GM12878 (cell line): ENCODE measurements around the gene ESPNL. TPM values are rescaled to one million over a fixed set of nuclear protein-coding genes. Genes with fewer than 3 reads are reported as not detected.

Source experiments
- ATAC-seq: fragments of 200-7000 bp; cut with Tn5 transposase; 3 replicates; pipeline ENCODE4 v1.9.1; 2020; ENCODE audit warnings: mild to moderate bottlenecking, moderate library complexity
- BruUV-seq: library from RNA; stranded (reverse); fragments of 400-500 nt; replicated peaks from 2 replicates; lab custom pipeline; 2021; lab: Mats Ljungman, UMichigan
- CTCF ChIA-PET: fragments of 300-600 bp; sonication (Branson Sonifier 250); formaldehyde crosslinking; extraction: SDS; loops from one replicate; lab custom pipeline; 2021; ENCODE audit warnings: inconsistent platforms; lab: Yijun Ruan, JAX
- POLR2A ChIA-PET: fragments of 350-600 bp; formaldehyde crosslinking; extraction: SDS; loops from one replicate; lab custom pipeline; 2021; ENCODE audit warnings: inconsistent platforms; lab: Charles Lee
- RAD21 ChIA-PET: fragments of 300-600 bp; sonication (Branson Sonifier 250); formaldehyde crosslinking; loops from one replicate; lab custom pipeline; 2023; ENCODE audit warnings: antibody characterized with exemption; ENCODE audit not compliant: unreplicated experiment; lab: Charles Lee
- SMC1A ChIA-PET: fragments of 300-600 bp; sonication (Branson Sonifier 250); formaldehyde crosslinking; loops from one replicate; lab custom pipeline; 2023; ENCODE audit not compliant: unreplicated experiment, uncharacterized antibody; lab: Charles Lee
- DNase-seq: peaks from one replicate; pipeline ENCODE4 v3.0.0-alpha.2; 2011; ENCODE audit warnings: low read depth, low spot score
- FAIRE-seq: peaks from 3 replicates; lab custom pipeline; 2011; peaks lifted over from hg19 to GRCh38; lab: Jason Lieb, UNC
- H2AFZ ChIP-seq: 2 replicates; pipeline ENCODE4 v1.6.0; 2011; ENCODE audit warnings: low read depth, low read length, control low read depth; ENCODE audit not compliant: control insufficient read depth
- H3K27ac ChIP-seq: 2 replicates; pipeline ENCODE4 v1.5.1; 2011; ENCODE audit warnings: control low read depth; ENCODE audit not compliant: control insufficient read depth, insufficient read depth
- H3K27me3 ChIP-seq, 2 experiments: replicated peaks in 1 of 2; 2 replicates each; pipeline versions ENCODE4 v1.6.0 to v1.6.1; 2011; ENCODE audit warnings: low read length in 1 of 2; ENCODE audit not compliant: control insufficient read depth in 2 of 2, insufficient read depth in 2 of 2
- H3K36me3 ChIP-seq, 2 experiments: 2 replicates each; pipeline ENCODE4 v1.5.1; 2011; ENCODE audit warnings: low read length in 1 of 2; ENCODE audit not compliant: control insufficient read depth in 2 of 2, insufficient read depth in 2 of 2
- H3K4me1 ChIP-seq: 2 replicates; pipeline ENCODE4 v1.6.1; 2011; ENCODE audit warnings: mild to moderate bottlenecking, low read length, moderate library complexity, mixed read lengths; ENCODE audit not compliant: control insufficient read depth, insufficient read depth
- H3K4me2 ChIP-seq: 2 replicates; pipeline ENCODE4 v1.6.0; 2011; ENCODE audit warnings: control low read depth; ENCODE audit not compliant: control insufficient read depth, insufficient read depth
- H3K4me3 ChIP-seq: fragments of 200-600 bp; sonication (generic); 2 replicates; pipeline ENCODE4 v1.5.1; 2016
- H3K79me2 ChIP-seq: 2 replicates; pipeline ENCODE4 v1.6.0; 2011; ENCODE audit warnings: low read length; ENCODE audit not compliant: control insufficient read depth, insufficient read depth
- H3K9ac ChIP-seq: 2 replicates; pipeline ENCODE4 v1.8.0; 2011; ENCODE audit warnings: low read length, control low read depth, mixed read lengths; ENCODE audit not compliant: control insufficient read depth, insufficient read depth
- H3K9me3 ChIP-seq: replicated peaks from 3 replicates; pipeline ENCODE4 v1.5.1; 2011; ENCODE audit warnings: mild to moderate bottlenecking, low read length; ENCODE audit not compliant: control insufficient read depth, insufficient read depth
- H4K20me1 ChIP-seq: 2 replicates; pipeline ENCODE4 v1.6.0; 2011; ENCODE audit not compliant: control insufficient read depth, insufficient read depth
- CBX3 ChIP-seq: fragments of 200-600 bp; sonication (generic); IDR thresholded peaks from 2 replicates; pipeline ENCODE4 v1.6.1; 2016; ENCODE audit warnings: low read depth, borderline replicate concordance
- CHD1 ChIP-seq: IDR thresholded peaks from 2 replicates; pipeline ENCODE4 v1.6.1; 2012; ENCODE audit warnings: low read depth, low read length, improper control_type of control experiment
- EP300 ChIP-seq, 2 experiments: fragments of 150-350 bp in 1 of 2; IDR thresholded peaks; 2 replicates each; pipeline ENCODE4 v1.6.1; 2011 to 2012; ENCODE audit warnings: low read depth in 2 of 2, low read length in 2 of 2, borderline replicate concordance in 1 of 2, improper control_type of control experiment in 1 of 2, inconsistent platforms in 1 of 2; ENCODE audit not compliant: control insufficient read depth in 1 of 2
- HSF1 ChIP-seq: fragments of 150-350 bp; IDR thresholded peaks from 2 replicates; pipeline ENCODE4 v1.6.1; 2014; ENCODE audit warnings: mild to moderate bottlenecking, low read depth, low read length
- IKZF1 ChIP-seq: fragments of 450-650 bp; conservative IDR thresholded peaks from 2 replicates; pipeline ENCODE4 v1.6.1; 2017; ENCODE audit warnings: antibody characterized with exemption, mild to moderate bottlenecking
- JUNB ChIP-seq: IDR thresholded peaks from 2 replicates; pipeline ENCODE4 v1.6.1; 2016; ENCODE audit warnings: antibody characterized with exemption, mild to moderate bottlenecking
- MAX ChIP-seq: IDR thresholded peaks from 2 replicates; pipeline ENCODE4 v1.6.1; 2012; ENCODE audit warnings: low read depth, low read length, improper control_type of control experiment
- NFYA ChIP-seq: IDR thresholded peaks from 2 replicates; pipeline ENCODE4 v1.6.1; 2011; ENCODE audit warnings: low read depth, mild to moderate bottlenecking, low read length, improper control_type of control experiment, borderline replicate concordance
- RAD21 ChIP-seq: IDR thresholded peaks from 2 replicates; pipeline ENCODE4 v1.6.1; 2011; ENCODE audit warnings: mild to moderate bottlenecking, low read depth, low read length, moderate library complexity; ENCODE audit not compliant: insufficient read depth
- RAD51 ChIP-seq: fragments of 450-650 bp; IDR thresholded peaks from 2 replicates; pipeline ENCODE4 v1.6.1; 2016; ENCODE audit warnings: moderate library complexity, mild to moderate bottlenecking, inconsistent platforms
- SIX5 ChIP-seq: IDR thresholded peaks from 2 replicates; pipeline ENCODE4 v1.6.1; 2011; ENCODE audit warnings: mild to moderate bottlenecking, low read depth, low read length, moderate library complexity; ENCODE audit not compliant: severe bottlenecking
- SMC3 ChIP-seq: IDR thresholded peaks from 2 replicates; pipeline ENCODE4 v1.6.1; 2011; ENCODE audit warnings: low read length, improper control_type of control experiment, borderline replicate concordance
- SP1 ChIP-seq: IDR thresholded peaks from one replicate; pipeline ENCODE4 v1.6.1; 2011; ENCODE audit warnings: low read depth, low read length
- STAT3 ChIP-seq: IDR thresholded peaks from 2 replicates; pipeline ENCODE4 v1.6.1; 2011; ENCODE audit warnings: low read depth, low read length, improper control_type of control experiment
- ZSCAN29 ChIP-seq: fragments of 450-650 bp; IDR thresholded peaks from 2 replicates; pipeline ENCODE4 v1.6.1; 2017; ENCODE audit warnings: mild to moderate bottlenecking, moderate library complexity
- ZZZ3 ChIP-seq: IDR thresholded peaks from 2 replicates; pipeline ENCODE4 v1.6.1; 2011; ENCODE audit warnings: low read depth; ENCODE audit not compliant: control insufficient read depth, insufficient read length
- WGBS: methylation state at CpG from one replicate; pipeline ENCODE4 v1.1.6; 2016; ENCODE audit warnings: low lambda C conversion rate; ENCODE audit not compliant: insufficient replicate concordance, insufficient coverage; ENCODE audit errors: missing lambda C conversion rate; 5-methylcytosine and 5-hydroxymethylcytosine counted together
- in situ Hi-C: fragments of 300-500 bp; cut with MboI; formaldehyde crosslinking; loops from 9 replicates; pipeline ENCODE4 v1.14.3; 2018; ENCODE audit warnings: mixed read lengths
- intact Hi-C: fragments of 100-400 bp; cut with micrococcal nuclease; formaldehyde crosslinking; loops from one replicate; pipeline ENCODE4 v1.14.2; 2022; ENCODE audit not compliant: unreplicated experiment
- polyA plus RNA-seq, 11 experiments: library from polyadenylated mRNA; depleted of rRNA in 4 of 11; unstranded in 6 of 11; stranded (reverse) in 5 of 11; fragments of >200 nt; fragmentation: Nextera tagmentation in 4 of 11; fragmentation: Illumina TruSeq in 1 of 11; extraction: Ambion mirVana in 4 of 11; extraction: Trizol in 1 of 11; gene quantifications; 1 replicate in 1 of 11; 2 replicates in 10 of 11; pipeline versions ENCODE4 v1.2.1 to v1.2.3, GENCODE V29; 2011 to 2016; ENCODE audit warnings: inconsistent platforms in 2 of 11, missing spikeins in 2 of 11, low read depth in 1 of 11
- total RNA-seq, 4 experiments: library from RNA; depleted of rRNA in 3 of 4; stranded (reverse); fragments of >200 nt in 3 of 4; fragmentation: Illumina TruSeq in 1 of 4; extraction: Trizol in 1 of 4; gene quantifications; 2 replicates each; pipeline versions ENCODE4 v1.2.1 to v1.2.3, GENCODE V29; 2013 to 2021

The ESPNL gene
- total and polyA plus RNA-seq, 10 of the 15 experiments (the other 5 are each of a cell fraction or from before 2014, with no cell fraction given) = 0.05 to 0.94 (median 0.36) TPM; not detected in 3

- WGBS = 11% methylated on average over 16 of the region's 52 CpGs
- no peaks in the 10 kb centered on the region for H3K9me3 ChIP-seq
- H3K27me3 ChIP-seq = peaks cover 3 to 12% of the 10 kb centered on the region in 2 experiments; a peak in 3 of 4 replicates
- ATAC-seq (peak; percentile 12; the same call in 2 of the 3 replicates), FAIRE-seq (no peak), DNase-seq (no peak)
- H3K27ac ChIP-seq = no peak overlapping the region
- intact Hi-C loops = no loop called here
- H3K36me3 ChIP-seq = no peaks in the 10 kb centered on the region
- H3K9ac ChIP-seq = no peak overlapping the region
- ChIA-PET CTCF (no interaction called here), SMC1A (interaction anchor here (1.5 kb wide), 1 partner anchor 301 kb away, joined by 4 read pairs; no protein-coding TSS in a partner anchor), POLR2A (no interaction called here), RAD21 (no interaction called here)
- H3K79me2 ChIP-seq = no peaks in the 10 kb centered on the region
- BruUV-seq = no TSS peak
- peak overlapping the region; percentile 7; the same call in 1 of the 2 replicates for H3K4me2 ChIP-seq
- H2AFZ ChIP-seq = no peak overlapping the region
- in situ Hi-C loops = no loop called here
- peaks cover 6% of the 10 kb centered on the region; the same call in 1 of the 2 replicates for H3K4me1 ChIP-seq
- H4K20me1 ChIP-seq = no peaks in the 10 kb centered on the region
- TF ChIP-seq JUNB (no peak), STAT3 (no peak), IKZF1 (peak; percentile 44; the same call in 1 of the 2 replicates), RAD51 (no peak), ZSCAN29 (peak; percentile 96), SMC3 (no peak)
- H3K4me3 ChIP-seq = no peak overlapping the region
Measured at GRCh38 chr2:238159071-238159539, 59.0 kb downstream of the ESPNL start.

GRCh38 chr2:238159661-238160205 lies 59.6 kb downstream of the ESPNL start:
- Histone ChIP-seq H3K4me2 (peak overlapping the region; percentile 33), H3K79me2 (no peaks in the 10 kb centered on the region), H2AFZ (no peak overlapping the region), H3K27me3 (peaks cover 3 to 12% of the 10 kb centered on the region in 2 experiments; a peak in 3 of 4 replicates), H3K9me3 (no peaks in the 10 kb centered on the region), H3K4me1 (peaks cover 6% of the 10 kb centered on the region; the same call in 1 of the 2 replicates), H3K27ac (no peak overlapping the region), H3K9ac (no peak overlapping the region), H4K20me1 (no peaks in the 10 kb centered on the region), H3K36me3 (no peaks in the 10 kb centered on the region), H3K4me3 (no peak overlapping the region)
- DNase-seq = no peak
- WGBS = 26% methylated on average over 10 of the region's 10 CpGs
- intact Hi-C loops = loop anchor here (2.0 kb wide), 1 partner anchor 103 kb away; no protein-coding TSS in a partner anchor
- no peak for FAIRE-seq
- ChIA-PET RAD21 (interaction anchor here (1.2 to 1.9 kb wide), 2 partner anchors 104 to 190 kb away, joined by 3 to 13 read pairs; no protein-coding TSS in a partner anchor), POLR2A (no interaction called here), CTCF (interaction anchor here (1.4 to 2.5 kb wide), 2 partner anchors 17 to 103 kb away, joined by 3 to 23 read pairs; no protein-coding TSS in a partner anchor), SMC1A (interaction anchor here (1.1 to 1.6 kb wide), 3 partner anchors 16 to 301 kb away, joined by 3 to 4 read pairs (median 4); no protein-coding TSS in a partner anchor)
- in situ Hi-C loops = no loop called here
- BruUV-seq = no TSS peak
- 0 out of 3 replicates have a peak, but pooled peaks have one; percentile 5 for ATAC-seq
- TF ChIP-seq CHD1 (no peak), HSF1 (no peak), SP1 (no peak), NFYA (no peak), SMC3 (no peak), RAD21 (no peak), EP300 (IDR thresholded peaks at IDR 0.05; ENCODE audit: borderline replicate concordance in 1 of 2, control insufficient read depth in 1 of 2, low read depth in 2 of 2, low read length in 2 of 2) (no peak), CBX3 (no peak), ZZZ3 (no peak), SIX5 (no peak), MAX (no peak)
